ENCODE measurements around the gene SMARCA4. TPM values are rescaled to one million over a fixed set of nuclear protein-coding genes. Genes with fewer than 3 reads are reported as not detected.

Gene SMARCA4
- total RNA-seq, 2 donors from 2014 or later: 118 to 175 TPM

DNA sequence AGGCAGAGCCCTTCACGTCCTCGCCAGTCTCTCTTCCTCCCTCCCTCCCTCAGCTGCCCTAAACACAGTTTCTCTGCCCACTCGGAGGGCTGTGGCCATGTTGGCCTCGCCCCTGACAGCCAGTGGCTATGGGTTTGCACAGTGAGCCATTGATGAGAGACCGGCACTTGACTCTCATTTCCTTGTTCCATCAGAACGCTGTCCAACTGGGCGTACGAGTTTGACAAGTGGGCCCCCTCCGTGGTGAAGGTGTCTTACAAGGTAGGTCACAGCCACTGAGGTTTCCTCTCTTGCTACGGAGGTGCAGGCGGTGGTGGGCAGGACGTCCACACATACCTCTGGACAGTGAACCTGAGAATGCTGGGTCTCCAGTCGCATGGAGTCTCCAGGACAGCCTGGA is 57.9 kb downstream of the SMARCA4 start:
- no peaks in the 10 kb centered on the region for H3K9me3 Mint-ChIP-seq
- DNase-seq (ENCODE audit: low spot score) (peak; percentile 34), ATAC-seq (no peak)
- H3K36me3 Mint-ChIP-seq: peaks cover 7% of the 10 kb centered on the region
- peak overlapping the region in 1 of 2 donors; percentile 60 for H3K27ac Mint-ChIP-seq
- H3K4me1 Mint-ChIP-seq (ENCODE audit: low read depth in 2 of 2): peaks cover 0 to 3% of the 10 kb centered on the region in 2 donors
- H3K4me3 Mint-ChIP-seq: no peak overlapping the region
- H3K27me3 Mint-ChIP-seq: no peaks in the 10 kb centered on the region

DNA sequence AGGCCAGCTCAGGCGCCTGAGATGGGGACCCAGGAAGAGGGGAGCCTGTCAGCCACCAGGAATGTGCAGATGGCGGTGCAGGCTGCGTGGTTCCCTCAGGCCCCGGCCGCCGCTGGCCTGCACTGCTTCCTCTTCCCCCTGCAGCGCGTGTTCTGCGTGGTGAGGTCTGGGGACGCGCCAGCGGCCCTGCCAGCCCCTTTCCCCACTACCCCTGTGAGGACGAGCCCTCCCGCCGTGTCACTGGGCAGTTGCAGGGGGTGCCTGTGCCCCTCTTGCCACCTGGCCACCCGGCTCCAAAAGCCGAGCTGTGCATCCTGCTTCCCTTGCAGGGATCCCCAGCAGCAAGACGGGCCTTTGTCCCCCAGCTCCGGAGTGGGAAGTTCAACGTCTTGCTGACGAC is 58.4 kb downstream of the SMARCA4 start:
- H3K36me3 Mint-ChIP-seq: peaks cover 7% of the 10 kb centered on the region
- H3K4me1 Mint-ChIP-seq (ENCODE audit: low read depth in 2 of 2): peaks cover 0 to 3% of the 10 kb centered on the region in 2 donors
- DNase-seq (ENCODE audit: low spot score): peak; percentile 2
- no peak for ATAC-seq
- H3K27me3 Mint-ChIP-seq: no peaks in the 10 kb centered on the region
- H3K27ac Mint-ChIP-seq: no peak overlapping the region
- H3K4me3 Mint-ChIP-seq: no peak overlapping the region
- no peaks in the 10 kb centered on the region for H3K9me3 Mint-ChIP-seq

DNA sequence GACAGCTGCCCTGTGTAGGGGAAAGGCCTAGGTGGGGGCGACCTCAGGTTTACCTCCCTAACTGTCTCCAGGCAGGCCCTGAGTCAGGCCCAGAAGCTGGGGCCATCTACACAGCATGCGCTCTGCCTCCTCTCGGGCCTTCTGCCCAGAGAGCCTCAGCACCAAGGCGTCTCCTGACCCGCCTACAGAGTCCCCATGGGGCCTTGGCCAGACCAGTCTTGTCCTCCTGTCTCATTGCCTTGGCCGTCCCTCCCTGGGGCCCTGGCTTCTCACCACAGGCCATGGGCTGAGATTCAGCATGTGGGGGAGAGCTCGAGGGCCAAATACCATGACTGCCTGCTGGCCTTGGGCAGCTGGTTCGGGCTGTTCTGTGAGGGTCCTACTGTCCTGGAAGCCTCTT is 59.0 kb downstream of the SMARCA4 start:
- Mint-ChIP-seq H3K27me3 (no peaks in the 10 kb centered on the region), H3K27ac (no peak overlapping the region), H3K9me3 (no peaks in the 10 kb centered on the region), H3K4me3 (no peak overlapping the region), H3K4me1 (ENCODE audit: low read depth in 2 of 2) (peaks cover 0 to 3% of the 10 kb centered on the region in 2 donors), H3K36me3 (peaks cover 7% of the 10 kb centered on the region)
- no peak for DNase-seq (ENCODE audit: low spot score)
- ATAC-seq: no peak

DNA sequence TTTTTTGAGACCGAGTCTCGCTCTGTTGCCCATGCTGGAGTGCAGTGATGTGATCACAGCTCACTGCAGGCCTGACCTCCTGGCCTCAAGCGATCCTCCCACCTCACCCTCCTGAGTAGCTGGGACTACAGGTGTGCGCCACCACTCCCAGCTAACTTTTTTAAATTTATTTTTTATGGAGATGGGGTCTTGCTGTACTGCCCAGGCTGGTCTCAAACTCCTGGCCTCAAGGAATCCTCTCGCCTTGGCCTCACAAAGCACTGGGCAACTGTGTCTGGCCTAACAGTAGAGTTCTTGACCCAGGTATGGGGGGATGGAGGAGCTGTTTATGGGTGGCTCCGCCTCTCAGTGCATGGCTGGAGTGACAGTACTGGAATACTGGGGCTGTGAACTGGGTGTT is 59.6 kb downstream of the SMARCA4 start:
- Mint-ChIP-seq H3K27me3 (no peaks in the 10 kb centered on the region), H3K9me3 (no peaks in the 10 kb centered on the region), H3K4me1 (ENCODE audit: low read depth in 2 of 2) (peaks cover 0 to 3% of the 10 kb centered on the region in 2 donors), H3K27ac (no peak overlapping the region), H3K36me3 (peaks cover 2% of the 10 kb centered on the region), H3K4me3 (no peak overlapping the region)
- DNase-seq (ENCODE audit: low spot score) (peak; percentile 40), ATAC-seq (no peak)

DNA sequence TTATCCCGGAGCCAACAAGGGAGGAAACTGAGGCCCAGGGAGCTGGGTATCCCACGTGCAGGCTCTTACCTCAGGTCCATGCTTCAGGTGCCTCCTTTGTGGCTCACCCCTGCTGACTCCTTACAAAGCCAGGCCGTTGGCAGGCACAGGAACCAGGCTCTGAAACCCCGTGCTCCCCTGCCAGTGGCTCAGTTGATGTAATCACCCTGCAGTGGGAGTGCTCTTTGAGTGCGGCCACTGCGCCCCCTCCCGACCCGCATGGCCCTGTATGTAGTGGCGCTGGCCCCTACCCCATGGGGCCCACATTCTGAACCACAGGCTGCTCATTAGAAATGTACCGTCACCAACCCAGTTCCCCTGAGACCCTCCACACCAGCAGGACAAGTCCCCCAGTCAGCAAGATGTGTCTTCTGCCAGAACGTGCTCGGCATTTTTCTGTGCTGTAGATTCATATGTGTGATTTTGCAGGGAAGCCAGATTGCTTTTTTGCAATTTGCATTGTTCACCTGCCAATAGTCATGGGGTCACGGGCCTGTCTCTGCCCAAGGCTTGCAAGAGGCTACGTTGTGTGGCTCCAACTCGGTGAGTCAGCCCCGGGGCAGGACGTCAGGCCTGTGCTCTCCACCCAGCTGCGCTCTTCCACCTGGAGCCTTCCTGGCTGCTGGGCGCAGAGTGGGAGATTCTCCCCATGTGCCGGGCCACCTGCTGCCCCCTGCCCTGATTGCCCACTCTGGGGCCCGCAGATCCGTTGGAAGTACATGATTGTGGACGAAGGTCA is 60.3 kb downstream of the SMARCA4 start:
- no peaks in the 10 kb centered on the region for H3K9me3 Mint-ChIP-seq
- H3K4me1 Mint-ChIP-seq (ENCODE audit: low read depth in 2 of 2): peaks cover 0 to 3% of the 10 kb centered on the region in 2 donors
- no peak for ATAC-seq
- no peak overlapping the region for H3K27ac Mint-ChIP-seq
- H3K36me3 Mint-ChIP-seq: no peaks in the 10 kb centered on the region
- no peak overlapping the region for H3K4me3 Mint-ChIP-seq
- no peaks in the 10 kb centered on the region for H3K27me3 Mint-ChIP-seq
- DNase-seq (ENCODE audit: low spot score): peak; percentile 51

DNA sequence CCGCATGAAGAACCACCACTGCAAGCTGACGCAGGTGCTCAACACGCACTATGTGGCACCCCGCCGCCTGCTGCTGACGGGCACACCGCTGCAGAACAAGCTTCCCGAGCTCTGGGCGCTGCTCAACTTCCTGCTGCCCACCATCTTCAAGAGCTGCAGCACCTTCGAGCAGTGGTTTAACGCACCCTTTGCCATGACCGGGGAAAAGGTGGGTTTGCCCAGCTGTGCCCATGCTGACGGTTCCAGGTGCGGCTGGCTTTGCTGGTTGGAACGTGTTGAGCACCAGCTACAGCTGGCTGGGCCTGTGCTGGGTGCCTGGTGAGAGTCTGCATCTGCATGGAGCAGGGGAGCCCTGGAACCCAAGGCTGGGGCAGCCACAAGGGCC is 60.9 kb downstream of the SMARCA4 start:
- Mint-ChIP-seq H3K4me1 (ENCODE audit: low read depth in 2 of 2) (peaks cover 0 to 3% of the 10 kb centered on the region in 2 donors), H3K4me3 (no peak overlapping the region), H3K36me3 (no peaks in the 10 kb centered on the region), H3K27ac (no peak overlapping the region), H3K27me3 (no peaks in the 10 kb centered on the region), H3K9me3 (no peaks in the 10 kb centered on the region)
- ATAC-seq (no peak), DNase-seq (ENCODE audit: low spot score) (no peak)

DNA sequence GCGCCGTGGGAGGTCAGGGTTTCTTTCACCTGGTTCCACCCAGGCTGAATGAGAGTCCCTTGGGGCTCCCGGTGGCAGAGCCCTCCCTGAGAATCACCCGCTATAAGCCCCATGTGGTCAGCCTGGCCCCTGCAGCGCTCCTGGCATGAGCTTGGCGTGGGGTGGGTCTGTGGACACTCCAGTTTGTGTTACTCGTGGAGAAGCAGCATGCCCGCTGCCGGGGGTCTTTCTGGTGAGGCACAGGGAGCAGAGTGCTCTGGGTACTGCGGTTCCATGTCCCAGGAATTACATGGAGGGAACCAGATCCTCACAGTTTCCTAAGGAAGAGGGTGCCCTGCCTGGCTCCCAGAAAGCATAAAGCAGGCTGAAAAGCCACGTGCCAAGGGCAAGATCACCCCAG is 62.2 kb downstream of the SMARCA4 start:
- peaks cover 0 to 3% of the 10 kb centered on the region in 2 donors for H3K4me1 Mint-ChIP-seq (ENCODE audit: low read depth in 2 of 2)
- no peak overlapping the region for H3K27ac Mint-ChIP-seq
- no peaks in the 10 kb centered on the region for H3K9me3 Mint-ChIP-seq
- H3K36me3 Mint-ChIP-seq: no peaks in the 10 kb centered on the region
- no peaks in the 10 kb centered on the region for H3K27me3 Mint-ChIP-seq
- ATAC-seq (no peak), DNase-seq (ENCODE audit: low spot score) (peak; percentile 56)
- H3K4me3 Mint-ChIP-seq: no peak overlapping the region

DNA sequence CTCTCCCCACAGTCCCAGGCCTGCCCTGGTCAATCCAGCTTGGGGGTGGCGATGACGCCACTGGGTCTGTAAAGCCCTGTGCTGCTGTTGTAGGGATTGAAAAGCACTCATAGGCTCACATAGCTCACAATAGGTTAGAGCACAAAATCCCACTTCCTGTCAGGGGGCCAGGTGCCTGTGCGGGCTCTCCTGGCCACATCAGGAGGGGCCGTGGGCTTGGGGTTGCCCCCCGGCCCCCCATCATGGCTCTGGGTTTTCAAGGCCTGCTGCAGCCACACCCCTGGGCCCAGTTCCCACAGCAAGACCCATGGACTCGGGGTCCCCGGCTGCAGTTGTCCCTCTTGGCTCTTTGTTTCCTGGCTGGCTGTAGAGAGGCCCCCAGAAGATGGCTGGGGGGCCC is 62.9 kb downstream of the SMARCA4 start:
- Mint-ChIP-seq H3K4me1 (ENCODE audit: low read depth in 2 of 2) (no peaks in the 10 kb centered on the region), H3K9me3 (no peaks in the 10 kb centered on the region), H3K27me3 (no peaks in the 10 kb centered on the region), H3K27ac (no peak overlapping the region), H3K36me3 (no peaks in the 10 kb centered on the region), H3K4me3 (no peak overlapping the region)
- ATAC-seq (no peak), DNase-seq (ENCODE audit: low spot score) (peak; percentile 50)

DNA sequence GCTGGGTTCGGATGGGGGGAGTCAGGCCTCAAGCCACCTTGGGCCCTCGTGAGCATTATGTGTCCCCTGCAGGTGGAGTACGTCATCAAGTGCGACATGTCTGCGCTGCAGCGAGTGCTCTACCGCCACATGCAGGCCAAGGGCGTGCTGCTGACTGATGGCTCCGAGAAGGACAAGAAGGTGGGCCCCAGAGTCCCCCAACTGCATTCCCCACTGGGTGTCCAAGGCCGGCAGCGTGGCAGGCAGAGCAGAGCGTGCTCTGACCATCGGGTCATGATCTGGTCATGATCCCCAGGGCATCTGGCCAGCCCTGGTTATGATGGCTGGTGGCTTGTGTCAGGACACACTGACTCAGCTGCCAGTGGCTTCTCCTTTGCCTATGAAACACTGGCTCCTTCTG is 63.4 kb downstream of the SMARCA4 start:
- H3K4me3 Mint-ChIP-seq: no peak overlapping the region
- no peak overlapping the region for H3K27ac Mint-ChIP-seq
- no peak for ATAC-seq
- DNase-seq (ENCODE audit: low spot score): peak; percentile 12
- no peaks in the 10 kb centered on the region for H3K9me3 Mint-ChIP-seq
- H3K4me1 Mint-ChIP-seq (ENCODE audit: low read depth in 2 of 2): no peaks in the 10 kb centered on the region
- no peaks in the 10 kb centered on the region for H3K27me3 Mint-ChIP-seq
- H3K36me3 Mint-ChIP-seq: no peaks in the 10 kb centered on the region

DNA sequence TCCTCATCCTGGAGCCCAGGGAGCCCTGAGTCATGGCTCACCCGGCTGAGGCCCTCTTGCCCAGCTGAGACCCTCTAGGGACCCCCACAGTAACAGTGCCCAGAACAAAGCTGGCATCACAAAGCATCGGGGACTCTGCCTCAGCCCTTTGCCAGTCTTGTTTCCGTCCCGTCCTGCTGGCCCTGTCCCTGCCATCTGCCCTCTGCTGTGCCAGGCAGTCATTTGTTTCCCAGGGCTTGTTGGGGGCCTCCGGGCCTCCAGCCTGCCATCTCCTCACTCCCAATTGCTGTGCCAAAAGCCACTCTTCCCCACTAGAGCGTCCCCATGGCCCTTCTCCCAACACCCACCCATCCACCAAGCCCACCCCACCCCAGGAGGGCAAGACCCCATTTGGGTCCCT is 64.2 kb downstream of the SMARCA4 start:
- Mint-ChIP-seq H3K9me3 (no peaks in the 10 kb centered on the region), H3K27ac (no peak overlapping the region), H3K27me3 (no peaks in the 10 kb centered on the region), H3K4me3 (no peak overlapping the region), H3K4me1 (ENCODE audit: low read depth in 2 of 2) (no peaks in the 10 kb centered on the region), H3K36me3 (no peaks in the 10 kb centered on the region)
- ATAC-seq: no peak
- DNase-seq (ENCODE audit: low spot score): no peak

DNA sequence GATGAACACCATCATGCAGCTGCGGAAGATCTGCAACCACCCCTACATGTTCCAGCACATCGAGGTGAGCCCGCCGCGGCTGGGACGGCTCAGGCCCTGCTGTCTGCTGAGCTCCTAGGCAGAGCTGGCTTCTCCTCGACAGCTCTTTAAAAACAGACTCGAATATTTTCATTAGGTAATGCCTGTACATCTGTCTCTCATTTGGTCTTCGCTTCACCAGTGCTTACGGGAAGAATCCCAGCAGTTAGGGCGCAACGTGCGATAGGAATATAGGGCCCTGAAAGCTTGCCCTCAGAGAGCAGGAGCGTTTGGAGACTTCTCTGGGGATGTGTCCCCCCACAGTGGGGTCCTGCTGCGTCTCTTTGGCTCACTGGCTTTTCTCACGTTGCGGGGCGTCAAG is 64.6 kb downstream of the SMARCA4 start:
- Mint-ChIP-seq H3K9me3 (no peaks in the 10 kb centered on the region), H3K36me3 (no peaks in the 10 kb centered on the region)
- no peak for ATAC-seq

DNA sequence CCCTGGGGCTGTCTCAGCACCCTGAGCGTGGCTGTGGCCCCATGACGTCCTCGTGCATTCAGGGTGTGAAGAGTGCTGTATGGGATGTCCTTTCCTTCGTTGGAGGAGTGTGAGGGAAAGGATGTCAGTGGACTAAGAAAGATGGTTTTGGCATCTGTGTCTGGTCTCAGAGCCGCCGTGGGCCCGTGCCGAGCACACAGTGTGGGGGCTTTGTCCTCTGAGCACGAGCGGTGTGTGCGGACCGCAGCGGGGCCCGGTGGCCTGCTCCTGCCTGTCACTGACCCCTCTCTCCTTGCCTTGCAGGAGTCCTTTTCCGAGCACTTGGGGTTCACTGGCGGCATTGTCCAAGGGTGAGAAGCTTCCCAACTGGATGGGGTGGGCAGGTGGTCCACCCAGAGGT is 65.2 kb downstream of the SMARCA4 start:
- no peaks in the 10 kb centered on the region for H3K27me3 Mint-ChIP-seq
- H3K9me3 Mint-ChIP-seq: no peaks in the 10 kb centered on the region
- no peak for DNase-seq (ENCODE audit: low spot score)
- H3K36me3 Mint-ChIP-seq: no peaks in the 10 kb centered on the region
- no peak overlapping the region for H3K27ac Mint-ChIP-seq
- H3K4me1 Mint-ChIP-seq (ENCODE audit: low read depth in 2 of 2): no peaks in the 10 kb centered on the region
- no peak overlapping the region for H3K4me3 Mint-ChIP-seq
- no peak for ATAC-seq

More for the DNA sequence above, 64.6 kb downstream of the SMARCA4 start:
- Mint-ChIP-seq H3K4me1 (ENCODE audit: low read depth in 2 of 2) (no peaks in the 10 kb centered on the region), H3K27ac (no peak overlapping the region), H3K4me3 (no peak overlapping the region), H3K27me3 (no peaks in the 10 kb centered on the region)
- DNase-seq (ENCODE audit: low spot score): no peak

DNA sequence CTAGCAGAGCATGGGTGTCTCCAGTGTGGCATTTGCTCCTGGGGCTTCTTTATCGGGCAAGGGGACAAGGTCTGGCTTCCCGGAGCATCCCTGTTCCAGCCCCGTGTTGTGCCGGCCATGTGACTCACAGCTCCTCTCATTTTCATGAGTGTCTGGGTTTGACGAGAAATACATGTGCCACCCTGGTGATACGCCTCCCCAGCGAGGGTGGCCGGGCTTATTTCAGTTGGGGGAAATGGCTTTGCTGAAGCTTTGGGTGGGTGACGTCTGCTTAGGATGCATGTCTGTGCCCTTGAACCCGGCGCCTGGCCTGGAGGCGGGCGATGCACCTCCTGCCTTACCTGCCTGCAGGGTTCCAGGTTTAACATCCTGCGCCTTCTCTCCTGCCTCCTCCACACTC is 66.6 kb downstream of the SMARCA4 start:
- H3K27me3 Mint-ChIP-seq: no peaks in the 10 kb centered on the region
- H3K4me3 Mint-ChIP-seq: no peak overlapping the region
- no peak for DNase-seq (ENCODE audit: low spot score)
- no peaks in the 10 kb centered on the region for H3K9me3 Mint-ChIP-seq
- H3K27ac Mint-ChIP-seq: no peak overlapping the region
- peaks cover 0 to 8% of the 10 kb centered on the region in 2 donors for H3K4me1 Mint-ChIP-seq (ENCODE audit: low read depth in 2 of 2)
- no peak for ATAC-seq
- H3K36me3 Mint-ChIP-seq: no peaks in the 10 kb centered on the region

DNA sequence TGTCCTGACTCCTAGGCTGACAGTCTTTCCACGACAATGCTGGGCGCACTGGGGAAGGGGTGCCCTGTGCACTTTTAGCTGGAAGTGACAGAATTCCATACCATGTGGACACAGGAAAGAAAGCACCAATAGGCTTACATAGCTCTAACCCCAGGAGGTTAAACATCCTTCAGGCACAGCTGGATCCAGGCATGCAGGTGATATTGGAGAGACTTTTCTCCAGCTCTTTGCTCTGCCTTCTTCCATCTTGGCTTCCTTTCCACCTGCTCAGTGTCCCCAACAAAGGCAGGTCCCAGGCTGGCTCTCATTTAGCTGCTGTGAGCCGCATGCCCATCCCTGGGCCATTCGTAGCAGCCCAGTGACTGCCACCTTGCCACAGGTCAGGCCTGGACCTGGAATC is 67.3 kb downstream of the SMARCA4 start:
- Mint-ChIP-seq H3K27me3 (no peaks in the 10 kb centered on the region), H3K4me1 (ENCODE audit: low read depth in 2 of 2) (peaks cover 0 to 8% of the 10 kb centered on the region in 2 donors), H3K27ac (no peak overlapping the region), H3K36me3 (no peaks in the 10 kb centered on the region), H3K4me3 (no peak overlapping the region), H3K9me3 (no peaks in the 10 kb centered on the region)
- ATAC-seq: no peak
- no peak for DNase-seq (ENCODE audit: low spot score)
